ENCODE data around the gene CFAP57.

Gene CFAP57

DNA sequence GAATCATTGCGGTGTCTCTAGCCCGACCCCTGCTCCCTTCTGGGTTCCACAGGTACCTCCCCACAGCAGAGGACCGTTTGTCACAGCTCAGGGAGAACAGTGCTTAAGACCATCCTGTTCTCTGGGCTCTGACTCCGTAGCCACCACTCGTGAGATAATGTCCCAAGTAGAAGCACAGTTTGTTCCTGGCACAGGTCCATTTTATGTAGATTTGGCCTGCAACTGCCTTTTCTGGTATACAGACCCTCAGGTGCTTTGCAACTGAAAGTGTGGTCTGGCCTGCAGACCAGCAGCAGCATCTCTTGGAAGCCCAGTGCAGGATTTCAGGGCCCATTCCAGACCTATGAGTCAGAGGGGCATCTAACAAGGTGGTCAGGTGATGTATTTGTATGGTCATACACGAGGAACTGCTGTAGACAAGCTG, 69.3 kb downstream of the CFAP57 start:
- no peaks in the 10 kb centered on the region for H3K4me1 ChIP-seq (ENCODE audit: insufficient read depth, low read length)
- no peaks in the 10 kb centered on the region for H3K27me3 ChIP-seq (ENCODE audit: control insufficient read depth in 1 of 2, insufficient read depth in 2 of 2, low read length in 2 of 2)
- H3K4me3 ChIP-seq (ENCODE audit: low read depth in 1 of 2, low read length in 2 of 2), result no peak overlapping the region
- no peak overlapping the region for H3K9ac ChIP-seq (ENCODE audit: low read length)
- H3K9me3 ChIP-seq (ENCODE audit: low read length), result no peaks in the 10 kb centered on the region
- H3K36me3 ChIP-seq (ENCODE audit: insufficient read depth, low read length), result no peaks in the 10 kb centered on the region
- H3K27ac ChIP-seq (ENCODE audit: low read depth, low read length), result no peak overlapping the region

DNA sequence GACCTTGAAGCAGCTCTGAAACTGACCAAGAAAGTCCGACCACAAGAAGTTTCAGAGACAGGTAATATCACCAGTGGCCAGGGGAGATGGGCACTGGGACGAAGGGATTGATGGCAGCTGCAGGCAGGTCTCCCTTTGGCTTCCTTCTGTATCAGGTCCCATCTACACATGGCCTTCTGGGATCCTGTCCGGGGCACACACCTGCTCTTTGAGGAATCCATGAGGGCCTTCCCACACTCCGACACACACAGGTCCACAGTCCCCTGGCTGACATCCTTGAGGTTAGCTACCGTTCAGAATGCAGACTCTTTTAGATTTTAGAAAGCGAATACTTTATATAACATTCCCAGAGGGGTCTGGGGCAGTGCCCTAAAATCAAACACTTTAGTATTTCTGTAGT, 71.2 kb downstream of the CFAP57 start:
- Histone ChIP-seq H3K4me3 (ENCODE audit: low read depth in 1 of 2, low read length in 2 of 2) (no peak overlapping the region), H3K27me3 (ENCODE audit: control insufficient read depth in 1 of 2, insufficient read depth in 2 of 2, low read length in 2 of 2) (no peaks in the 10 kb centered on the region), H3K9ac (ENCODE audit: low read length) (no peak overlapping the region), H3K27ac (ENCODE audit: low read depth, low read length) (no peak overlapping the region), H3K36me3 (ENCODE audit: insufficient read depth, low read length) (no peaks in the 10 kb centered on the region), H3K9me3 (ENCODE audit: low read length) (no peaks in the 10 kb centered on the region), H3K4me1 (ENCODE audit: insufficient read depth, low read length) (no peaks in the 10 kb centered on the region)

GRCh38 chr1:43246466-43247213, 74.5 kb downstream of the CFAP57 start:
- Histone ChIP-seq H3K27ac (ENCODE audit: low read depth, low read length) (no peak overlapping the region), H3K27me3 (ENCODE audit: control insufficient read depth in 1 of 2, insufficient read depth in 2 of 2, low read length in 2 of 2) (no peaks in the 10 kb centered on the region), H3K9ac (ENCODE audit: low read length) (no peak overlapping the region), H3K9me3 (ENCODE audit: low read length) (no peaks in the 10 kb centered on the region), H3K4me1 (ENCODE audit: insufficient read depth, low read length) (no peaks in the 10 kb centered on the region), H3K4me3 (ENCODE audit: low read depth in 1 of 2, low read length in 2 of 2) (no peak overlapping the region), H3K36me3 (ENCODE audit: insufficient read depth, low read length) (no peaks in the 10 kb centered on the region)

DNA sequence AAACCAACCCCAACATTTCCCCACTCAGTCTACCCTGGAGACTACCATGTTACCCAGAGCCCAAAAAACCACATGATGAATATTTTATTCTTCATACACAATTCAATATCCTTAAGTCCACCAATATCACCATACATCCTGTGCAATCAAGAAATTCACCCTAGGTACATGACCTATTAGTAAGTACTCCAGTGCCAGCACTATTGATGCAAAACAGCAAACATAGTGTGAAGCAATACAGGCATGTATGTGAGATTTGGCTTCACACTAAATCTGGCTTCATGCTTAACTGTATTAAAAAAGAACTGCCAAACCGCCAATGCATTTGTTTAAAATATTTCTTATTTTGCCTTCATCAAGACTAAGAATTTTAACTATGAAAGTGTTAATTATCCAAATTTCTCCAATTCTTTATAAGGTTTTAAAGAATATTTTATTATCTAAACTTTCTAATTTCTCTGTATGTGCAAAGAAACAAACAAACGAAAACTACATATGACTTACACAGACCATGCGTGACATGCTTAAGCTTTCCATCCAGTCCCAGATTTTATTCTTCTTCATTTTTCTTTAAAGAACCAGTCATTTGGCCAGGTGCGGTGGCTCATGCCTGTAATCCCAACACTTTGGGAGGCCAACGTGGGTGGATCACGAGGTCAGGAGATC, 75.3 kb downstream of the CFAP57 start:
- Histone ChIP-seq H3K4me1 (ENCODE audit: insufficient read depth, low read length) (no peaks in the 10 kb centered on the region), H3K27ac (ENCODE audit: low read depth, low read length) (no peak overlapping the region), H3K9me3 (ENCODE audit: low read length) (no peaks in the 10 kb centered on the region), H3K36me3 (ENCODE audit: insufficient read depth, low read length) (no peaks in the 10 kb centered on the region), H3K4me3 (ENCODE audit: low read depth in 1 of 2, low read length in 2 of 2) (no peak overlapping the region), H3K27me3 (ENCODE audit: control insufficient read depth in 1 of 2, insufficient read depth in 2 of 2, low read length in 2 of 2) (no peaks in the 10 kb centered on the region), H3K9ac (ENCODE audit: low read length) (no peak overlapping the region)

DNA sequence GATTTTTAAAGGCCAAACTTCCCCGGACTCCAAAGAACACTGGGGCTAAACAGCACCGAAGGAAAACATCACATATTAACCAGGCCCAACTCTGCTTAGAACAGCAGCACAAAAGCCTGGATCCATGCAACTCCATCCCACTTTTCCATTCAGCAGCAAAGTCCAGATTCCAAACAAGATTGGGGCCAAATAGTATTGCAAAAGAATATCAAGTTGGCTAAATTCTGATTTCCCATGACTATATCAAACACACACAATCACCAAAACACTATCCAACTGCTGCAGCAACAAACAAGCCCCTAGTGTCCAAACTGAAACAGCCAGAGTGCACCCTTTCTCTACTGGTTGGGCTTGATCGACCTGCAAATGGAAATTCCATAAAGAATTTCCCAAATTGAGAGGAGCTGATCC, 78.2 kb downstream of the CFAP57 start:
- Histone ChIP-seq H3K27me3 (ENCODE audit: control insufficient read depth in 1 of 2, insufficient read depth in 2 of 2, low read length in 2 of 2) (no peaks in the 10 kb centered on the region), H3K9ac (ENCODE audit: low read length) (no peak overlapping the region), H3K4me3 (ENCODE audit: low read depth in 1 of 2, low read length in 2 of 2) (no peak overlapping the region), H3K4me1 (ENCODE audit: insufficient read depth, low read length) (no peaks in the 10 kb centered on the region), H3K27ac (ENCODE audit: low read depth, low read length) (no peak overlapping the region), H3K9me3 (ENCODE audit: low read length) (no peaks in the 10 kb centered on the region), H3K36me3 (ENCODE audit: insufficient read depth, low read length) (no peaks in the 10 kb centered on the region)

GRCh38 chr1:43251024-43251423, 78.9 kb downstream of the CFAP57 start:
- Histone ChIP-seq H3K27me3 (ENCODE audit: control insufficient read depth in 1 of 2, insufficient read depth in 2 of 2, low read length in 2 of 2) (no peaks in the 10 kb centered on the region), H3K4me1 (ENCODE audit: insufficient read depth, low read length) (no peaks in the 10 kb centered on the region), H3K27ac (ENCODE audit: low read depth, low read length) (no peak overlapping the region)

GRCh38 chr1:43252225-43252624, 80.1 kb downstream of the CFAP57 start:
- H3K4me3 ChIP-seq (ENCODE audit: low read depth in 1 of 2, low read length in 2 of 2), result no peak overlapping the region
- H3K27ac ChIP-seq (ENCODE audit: low read depth, low read length), result no peak overlapping the region
- H3K27me3 ChIP-seq (ENCODE audit: control insufficient read depth in 1 of 2, insufficient read depth in 2 of 2, low read length in 2 of 2), result no peaks in the 10 kb centered on the region
- no peaks in the 10 kb centered on the region for H3K9me3 ChIP-seq (ENCODE audit: low read length)
- H3K4me1 ChIP-seq (ENCODE audit: insufficient read depth, low read length), result no peaks in the 10 kb centered on the region
- no peaks in the 10 kb centered on the region for H3K36me3 ChIP-seq (ENCODE audit: insufficient read depth, low read length)
- no peak overlapping the region for H3K9ac ChIP-seq (ENCODE audit: low read length)

More at GRCh38 chr1:43251024-43251423, 78.9 kb downstream of the CFAP57 start:
- Histone ChIP-seq H3K9ac (ENCODE audit: low read length) (no peak overlapping the region), H3K36me3 (ENCODE audit: insufficient read depth, low read length) (no peaks in the 10 kb centered on the region), H3K9me3 (ENCODE audit: low read length) (no peaks in the 10 kb centered on the region), H3K4me3 (ENCODE audit: low read depth in 1 of 2, low read length in 2 of 2) (no peak overlapping the region)

- Histone ChIP-seq H3K27ac (ENCODE audit: low read depth, low read length) (no peak overlapping the region), H3K9ac (ENCODE audit: low read length) (no peak overlapping the region), H3K36me3 (ENCODE audit: insufficient read depth, low read length) (no peaks in the 10 kb centered on the region), H3K4me3 (ENCODE audit: low read depth in 1 of 2, low read length in 2 of 2) (no peak overlapping the region), H3K27me3 (ENCODE audit: control insufficient read depth in 1 of 2, insufficient read depth in 2 of 2, low read length in 2 of 2) (no peaks in the 10 kb centered on the region), H3K9me3 (ENCODE audit: low read length) (no peaks in the 10 kb centered on the region), H3K4me1 (ENCODE audit: insufficient read depth, low read length) (no peaks in the 10 kb centered on the region)
Measured at GRCh38 chr1:43253173-43253572, 81.0 kb downstream of the CFAP57 start.

GRCh38 chr1:43253876-43254275, 81.7 kb downstream of the CFAP57 start:
- Histone ChIP-seq H3K9me3 (ENCODE audit: low read length) (no peaks in the 10 kb centered on the region), H3K27me3 (ENCODE audit: control insufficient read depth in 1 of 2, insufficient read depth in 2 of 2, low read length in 2 of 2) (no peaks in the 10 kb centered on the region), H3K4me3 (ENCODE audit: low read depth in 1 of 2, low read length in 2 of 2) (no peak overlapping the region), H3K4me1 (ENCODE audit: insufficient read depth, low read length) (no peaks in the 10 kb centered on the region), H3K36me3 (ENCODE audit: insufficient read depth, low read length) (no peaks in the 10 kb centered on the region), H3K9ac (ENCODE audit: low read length) (no peak overlapping the region), H3K27ac (ENCODE audit: low read depth, low read length) (no peak overlapping the region)

DNA sequence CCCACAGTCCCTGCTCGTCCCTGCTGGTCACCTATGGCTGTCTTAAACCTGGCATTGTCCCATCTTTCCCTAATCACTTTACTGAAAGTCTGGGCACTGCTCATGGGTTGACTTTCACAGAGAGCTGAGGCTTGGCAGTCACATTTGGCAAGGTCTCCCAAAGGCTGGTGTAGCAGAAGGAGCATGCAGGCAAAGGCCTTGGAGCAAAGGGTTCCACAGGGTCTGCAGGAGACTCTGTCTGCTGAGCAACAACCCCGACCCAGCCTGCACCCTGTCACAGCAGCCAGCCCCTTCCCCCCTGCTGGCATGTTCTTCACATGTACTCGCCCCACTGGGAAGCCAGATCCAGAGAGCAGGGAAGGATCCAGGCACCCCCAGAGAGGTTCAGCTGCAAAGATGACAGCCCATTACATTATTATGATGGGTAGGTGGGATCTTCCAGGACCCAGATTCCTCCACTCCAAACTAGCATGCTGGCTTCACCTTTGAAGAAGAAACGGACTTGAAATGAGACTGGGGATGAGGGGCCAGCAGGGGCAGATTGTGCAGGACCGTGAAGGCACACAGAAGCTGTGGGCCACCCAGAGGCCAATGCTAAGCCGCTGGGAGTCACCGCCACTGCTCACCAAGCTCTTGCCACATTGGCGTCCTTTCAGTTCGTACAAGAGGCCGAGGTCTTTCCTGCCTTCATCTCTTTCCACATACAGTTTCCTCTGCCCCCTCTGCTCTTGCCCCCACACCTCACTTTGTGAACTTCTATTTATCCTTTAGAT, 83.5 kb downstream of the CFAP57 start:
- Histone ChIP-seq H3K4me1 (ENCODE audit: insufficient read depth, low read length) (no peaks in the 10 kb centered on the region), H3K9me3 (ENCODE audit: low read length) (no peaks in the 10 kb centered on the region), H3K4me3 (ENCODE audit: low read depth in 1 of 2, low read length in 2 of 2) (no peak overlapping the region), H3K36me3 (ENCODE audit: insufficient read depth, low read length) (no peaks in the 10 kb centered on the region), H3K27me3 (ENCODE audit: control insufficient read depth in 1 of 2, insufficient read depth in 2 of 2, low read length in 2 of 2) (no peaks in the 10 kb centered on the region), H3K27ac (ENCODE audit: low read depth, low read length) (no peak overlapping the region), H3K9ac (ENCODE audit: low read length) (no peak overlapping the region)

GRCh38 chr1:43256675-43257570, 84.8 kb downstream of the CFAP57 start:
- H3K27me3 ChIP-seq (ENCODE audit: control insufficient read depth in 1 of 2, insufficient read depth in 2 of 2, low read length in 2 of 2), result no peaks in the 10 kb centered on the region
- no peak overlapping the region for H3K9ac ChIP-seq (ENCODE audit: low read length)
- H3K27ac ChIP-seq (ENCODE audit: low read depth, low read length), result no peak overlapping the region
- no peaks in the 10 kb centered on the region for H3K36me3 ChIP-seq (ENCODE audit: insufficient read depth, low read length)
- no peaks in the 10 kb centered on the region for H3K4me1 ChIP-seq (ENCODE audit: insufficient read depth, low read length)
- H3K9me3 ChIP-seq (ENCODE audit: low read length), result no peaks in the 10 kb centered on the region
- no peak overlapping the region for H3K4me3 ChIP-seq (ENCODE audit: low read depth in 1 of 2, low read length in 2 of 2)
